ENCODE measurements around the gene PLCB2.

PLCB2 gene

GRCh38 chr15:40307421-40308211, at the start of gene PLCB2:
PLCB2 (minus strand) TSS chr15:40307935; CDS start chr15:40307672, 263 bp downstream.
- peak; percentile 72 to 84 (median 75) for DNase-seq

GRCh38 chr15:40357246-40357645, 49.5 kb upstream of the PLCB2 start:
- no peak for DNase-seq

- DNase-seq, result no peak
These were observed 48.3 kb upstream of the PLCB2 start for GRCh38 chr15:40355976-40356585.

GRCh38 chr15:40354408-40355171, 46.9 kb upstream of the PLCB2 start:
- peak in 1 of 3 donors; percentile 46 for DNase-seq

GRCh38 chr15:40353697-40354096, 46.0 kb upstream of the PLCB2 start:
- DNase-seq, result no peak

GRCh38 chr15:40352281-40352901, 44.7 kb upstream of the PLCB2 start:
- no peak for DNase-seq

- no peak for DNase-seq
These were observed 41.4 kb upstream of the PLCB2 start for GRCh38 chr15:40349163-40349562.

- DNase-seq, result no peak
These were observed 40.7 kb upstream of the PLCB2 start for GRCh38 chr15:40348474-40348870.

- no peak for DNase-seq
These were observed 40.1 kb upstream of the PLCB2 start for GRCh38 chr15:40347559-40348473.

- DNase-seq, result no peak
These were observed 39.1 kb upstream of the PLCB2 start for GRCh38 chr15:40346579-40347558.

- no peak for DNase-seq
These were observed 38.3 kb upstream of the PLCB2 start for GRCh38 chr15:40345867-40346578.

- DNase-seq, result no peak
These were observed 37.6 kb upstream of the PLCB2 start for GRCh38 chr15:40345225-40345866.

GRCh38 chr15:40344631-40345120, 36.9 kb upstream of the PLCB2 start:
- DNase-seq, result peak; percentile 76 to 83 (median 82)

- DNase-seq, result no peak
These were observed 36.5 kb upstream of the PLCB2 start for GRCh38 chr15:40344217-40344616.

- DNase-seq, result peak; percentile 72 to 74 (median 73)
These were observed 35.8 kb upstream of the PLCB2 start for GRCh38 chr15:40343512-40343911.

GRCh38 chr15:40342416-40343320, 34.9 kb upstream of the PLCB2 start:
- DNase-seq, result no peak

GRCh38 chr15:40340740-40341400, 33.1 kb upstream of the PLCB2 start, which contains the start of gene CCDC9B:
CCDC9B (minus strand) TSS chr15:40340939; CDS start chr15:40340819, 120 bp downstream.
- DNase-seq, result peak; percentile 76 to 87 (median 82)

All from suppressor macrophage treated with lipopolysaccharide for 1 hour (primary cell).